Measurements from ENCODE around the gene MUC13.

The MUC13 gene

DNA sequence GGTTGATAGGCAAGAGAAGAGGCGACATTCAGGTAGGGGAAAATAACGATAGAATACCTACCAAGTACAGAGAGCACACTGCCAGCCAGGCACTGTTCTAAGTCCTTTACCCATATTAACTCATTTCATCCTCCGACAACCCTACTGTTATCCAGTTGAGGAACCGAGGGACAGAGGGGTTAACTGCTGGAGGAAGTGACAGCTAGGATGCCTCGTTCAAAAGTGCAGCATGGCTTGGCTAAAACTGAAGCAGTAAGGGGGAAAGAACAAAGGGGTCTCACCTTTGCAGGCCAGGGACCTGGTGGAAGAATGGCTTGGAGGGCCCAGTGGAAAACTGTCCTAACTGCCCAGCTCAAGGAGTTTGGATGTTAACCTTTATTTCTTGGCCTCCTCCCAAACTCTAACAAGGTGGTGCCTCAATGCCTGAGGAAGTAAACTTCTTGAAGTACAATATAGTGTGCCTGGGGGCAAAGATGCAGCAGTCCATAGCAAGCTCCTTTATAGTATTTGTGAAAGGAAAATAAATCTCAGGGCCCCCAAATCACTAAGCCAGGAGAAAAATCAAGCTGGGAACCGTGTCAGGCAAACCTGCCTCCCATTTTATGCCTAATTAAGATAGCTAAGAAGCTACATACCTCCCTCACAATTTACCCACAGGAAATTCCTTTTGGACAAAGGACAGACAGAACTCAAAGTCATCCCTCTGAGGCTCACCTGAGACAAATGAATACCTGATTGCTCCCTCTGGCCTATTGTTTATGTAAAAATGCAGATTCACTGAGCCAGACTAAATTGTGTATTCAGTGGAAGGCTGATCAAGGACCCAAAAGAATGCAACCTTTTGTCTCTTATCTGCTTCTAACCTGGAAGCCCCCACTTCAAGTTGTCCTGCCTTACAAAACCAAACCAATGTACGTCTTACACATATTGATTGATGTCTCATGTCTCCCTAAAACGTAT lies 45.8 kb downstream of the MUC13 start:
- no peak overlapping the region for H3K9ac ChIP-seq
- peaks cover 2% of the 10 kb centered on the region for H3K79me2 ChIP-seq
- no peaks in the 10 kb centered on the region for H3K36me3 ChIP-seq (ENCODE audit: control insufficient read depth, insufficient read depth, low read length)
- peaks cover 6% of the 10 kb centered on the region for H3K4me1 ChIP-seq
- H3K27me3 ChIP-seq (ENCODE audit: control insufficient read depth, insufficient read depth, low read length) = no peaks in the 10 kb centered on the region
- TF ChIP-seq, protein P1, sequence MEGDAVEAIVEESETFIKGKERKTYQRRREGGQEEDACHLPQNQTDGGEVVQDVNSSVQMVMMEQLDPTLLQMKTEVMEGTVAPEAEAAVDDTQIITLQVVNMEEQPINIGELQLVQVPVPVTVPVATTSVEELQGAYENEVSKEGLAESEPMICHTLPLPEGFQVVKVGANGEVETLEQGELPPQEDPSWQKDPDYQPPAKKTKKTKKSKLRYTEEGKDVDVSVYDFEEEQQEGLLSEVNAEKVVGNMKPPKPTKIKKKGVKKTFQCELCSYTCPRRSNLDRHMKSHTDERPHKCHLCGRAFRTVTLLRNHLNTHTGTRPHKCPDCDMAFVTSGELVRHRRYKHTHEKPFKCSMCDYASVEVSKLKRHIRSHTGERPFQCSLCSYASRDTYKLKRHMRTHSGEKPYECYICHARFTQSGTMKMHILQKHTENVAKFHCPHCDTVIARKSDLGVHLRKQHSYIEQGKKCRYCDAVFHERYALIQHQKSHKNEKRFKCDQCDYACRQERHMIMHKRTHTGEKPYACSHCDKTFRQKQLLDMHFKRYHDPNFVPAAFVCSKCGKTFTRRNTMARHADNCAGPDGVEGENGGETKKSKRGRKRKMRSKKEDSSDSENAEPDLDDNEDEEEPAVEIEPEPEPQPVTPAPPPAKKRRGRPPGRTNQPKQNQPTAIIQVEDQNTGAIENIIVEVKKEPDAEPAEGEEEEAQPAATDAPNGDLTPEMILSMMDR (IDR thresholded peaks at IDR 0.05) = no peak
- H3K4me3 ChIP-seq (ENCODE audit: low read depth, low read length) = no peak overlapping the region
- no peaks in the 10 kb centered on the region for H3K9me3 ChIP-seq (ENCODE audit: control insufficient read depth, low read length)
- no peak overlapping the region for H3K27ac ChIP-seq
- H2AFZ ChIP-seq = peak overlapping the region; percentile 11
- H3K4me2 ChIP-seq (ENCODE audit: low read length) = no peak overlapping the region

DNA sequence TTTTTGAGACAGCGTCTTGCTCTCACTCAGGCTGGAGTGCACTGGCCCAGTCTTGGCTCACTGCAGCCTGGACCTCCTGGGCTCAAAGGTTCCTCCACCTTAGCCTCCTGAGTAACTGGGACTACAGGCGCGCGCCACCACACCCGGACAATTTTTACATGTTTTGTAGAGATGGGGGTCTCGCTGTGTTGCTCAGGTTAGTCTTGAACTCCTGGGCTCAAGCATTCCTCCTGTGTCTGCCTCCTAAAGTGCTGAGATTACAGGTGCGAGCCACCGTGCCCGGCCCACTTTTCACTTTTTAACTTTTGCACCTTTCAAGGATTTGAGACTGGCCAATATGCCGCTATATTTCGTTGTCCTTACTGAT lies 46.6 kb downstream of the MUC13 start:
- Histone ChIP-seq H3K27ac (no peak overlapping the region), H2AFZ (peak overlapping the region; percentile 97), H3K9ac (no peak overlapping the region), H3K27me3 (ENCODE audit: control insufficient read depth, insufficient read depth, low read length) (no peaks in the 10 kb centered on the region), H3K4me1 (peaks cover 6% of the 10 kb centered on the region), H3K4me3 (ENCODE audit: low read depth, low read length) (peak overlapping the region; percentile 64), H3K4me2 (ENCODE audit: low read length) (no peak overlapping the region), H3K79me2 (peaks cover 8% of the 10 kb centered on the region), H3K9me3 (ENCODE audit: control insufficient read depth, low read length) (no peaks in the 10 kb centered on the region), H3K36me3 (ENCODE audit: control insufficient read depth, insufficient read depth, low read length) (no peaks in the 10 kb centered on the region)
- TF ChIP-seq, protein P1 (IDR thresholded peaks at IDR 0.05) = no peak

DNA sequence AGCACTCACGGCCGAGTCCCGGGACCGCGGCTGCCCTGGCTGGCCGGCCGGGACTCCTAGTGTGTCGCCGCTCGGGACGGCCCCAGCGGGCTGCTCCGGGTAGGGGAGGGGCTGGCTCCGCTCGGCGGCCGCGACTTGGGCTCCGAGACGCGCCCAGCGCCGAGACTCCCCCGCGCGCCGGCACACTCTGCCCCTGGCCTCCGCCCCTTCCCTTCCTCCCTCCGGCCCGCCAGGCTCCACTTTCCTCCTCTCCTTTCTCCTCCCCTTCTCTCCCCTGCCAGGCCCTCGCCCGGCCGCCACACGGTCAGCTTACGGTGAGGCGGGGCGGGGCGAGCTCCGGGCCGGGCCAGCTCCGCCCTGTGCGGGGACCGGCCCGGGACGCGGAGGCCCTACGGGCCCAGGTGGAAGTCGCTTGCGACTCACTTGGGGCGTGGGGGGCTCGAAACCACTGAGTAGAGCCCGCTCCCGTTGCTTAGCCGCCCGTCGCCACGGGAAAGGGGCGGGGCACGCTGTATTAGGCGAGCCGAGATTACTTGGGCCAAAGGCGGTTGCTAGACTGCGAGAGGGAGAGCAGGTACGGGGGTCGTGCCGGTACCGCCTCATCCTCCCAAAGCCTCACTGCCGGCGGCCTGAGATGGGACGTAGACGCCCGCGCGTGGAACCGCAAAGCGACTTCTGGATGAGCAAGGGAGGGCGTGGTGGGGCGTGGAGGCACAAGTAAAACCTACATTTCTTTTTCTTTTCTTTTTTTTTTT lies 47.2 kb downstream of the MUC13 start, which contains the start of gene ITGB5:
ITGB5 (minus strand) TSS at position 189 of the 755 bp plus-strand sequence. CDS start 365 bp downstream, outside the sequence.
- peak within 1 kb of the TSS; percentile 90 for H3K4me2 ChIP-seq (ENCODE audit: low read length)
- peak within 1 kb of the TSS; percentile 34 for H3K9ac ChIP-seq
- H3K27ac ChIP-seq = peak within 1 kb of the TSS; percentile 82
- H3K4me3 ChIP-seq (ENCODE audit: low read depth, low read length) = peak within 1 kb of the TSS; percentile 67
- peaks cover 6% of the 10 kb centered on the region for H3K4me1 ChIP-seq
- peaks cover 13% of the 10 kb centered on the region for H3K79me2 ChIP-seq
- no peaks in the 10 kb centered on the region for H3K36me3 ChIP-seq (ENCODE audit: control insufficient read depth, insufficient read depth, low read length)
- TF ChIP-seq, protein P1 (IDR thresholded peaks at IDR 0.05) = no peak
- no peaks in the 10 kb centered on the region for H3K27me3 ChIP-seq (ENCODE audit: control insufficient read depth, insufficient read depth, low read length)
- H3K9me3 ChIP-seq (ENCODE audit: control insufficient read depth, low read length) = no peaks in the 10 kb centered on the region
- peak within 1 kb of the TSS; percentile 97 for H2AFZ ChIP-seq

DNA sequence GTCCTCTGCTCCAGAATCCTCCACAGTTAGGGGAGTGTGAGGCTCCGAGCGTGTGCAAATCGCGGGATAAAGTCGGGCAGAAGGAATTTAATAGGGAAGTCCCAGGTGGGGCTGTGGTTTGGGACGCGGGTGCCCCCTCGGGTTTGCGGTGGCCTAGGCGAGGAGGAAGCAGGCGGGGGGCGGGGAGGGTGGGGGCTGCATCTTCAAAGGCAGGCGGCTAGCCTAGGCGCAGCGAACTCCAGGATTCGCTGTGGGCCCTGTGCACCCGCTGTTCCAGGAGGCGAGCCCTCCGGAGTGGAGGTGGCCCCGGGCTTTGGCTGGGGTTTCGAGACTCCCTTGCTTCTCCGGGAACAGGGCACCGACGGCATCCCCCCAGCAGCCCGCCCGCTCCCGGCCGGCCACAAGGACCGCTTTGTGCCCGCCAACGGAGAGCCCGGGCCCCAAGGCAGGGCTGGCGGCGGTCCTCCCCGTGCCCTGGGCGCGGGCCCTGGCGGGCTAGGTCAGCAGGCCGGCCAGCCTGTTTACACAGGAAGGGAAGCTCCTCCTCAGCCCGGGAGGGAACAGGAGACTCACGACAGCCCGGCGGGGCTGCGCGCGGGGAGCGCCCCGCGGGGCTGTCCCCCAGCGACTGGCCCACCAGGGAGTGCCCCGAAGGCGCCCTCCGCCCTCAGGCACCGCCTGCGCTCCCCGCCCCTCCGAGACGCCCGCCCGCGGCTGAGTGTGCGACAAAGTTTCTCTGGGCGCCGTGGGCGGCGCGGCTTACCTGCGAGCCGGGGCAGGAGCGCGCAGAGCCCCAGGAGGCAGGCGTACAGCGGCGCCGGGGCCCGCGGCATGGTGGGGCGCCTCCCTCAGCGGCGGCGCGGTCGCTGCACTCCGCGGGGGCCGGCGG lies 48.1 kb downstream of the MUC13 start:
- H3K79me2 ChIP-seq = peaks cover 22% of the 10 kb centered on the region
- no peaks in the 10 kb centered on the region for H3K27me3 ChIP-seq (ENCODE audit: control insufficient read depth, insufficient read depth, low read length)
- peak overlapping the region; percentile 34 for H3K9ac ChIP-seq
- peak overlapping the region; percentile 82 for H3K27ac ChIP-seq
- H2AFZ ChIP-seq = peak overlapping the region; percentile 93
- H3K4me3 ChIP-seq (ENCODE audit: low read depth, low read length) = peak overlapping the region; percentile 67
- no peaks in the 10 kb centered on the region for H3K36me3 ChIP-seq (ENCODE audit: control insufficient read depth, insufficient read depth, low read length)
- peak overlapping the region; percentile 81 for H3K4me2 ChIP-seq (ENCODE audit: low read length)
- peaks cover 6% of the 10 kb centered on the region for H3K4me1 ChIP-seq
- TF ChIP-seq, protein P1 (IDR thresholded peaks at IDR 0.05) = no peak
- no peaks in the 10 kb centered on the region for H3K9me3 ChIP-seq (ENCODE audit: control insufficient read depth, low read length)
